HCT116 (cell line): Measurements from ENCODE around the gene SPATA17. TPM values are rescaled to one million over a fixed set of nuclear protein-coding genes. Genes with fewer than 3 reads are reported as not detected.

Experiments
- ATAC-seq: fragments of 200-7000 bp; cut with Tn5 transposase; 2 replicates; pipeline ENCODE4 v1.9.1; 2020; ENCODE audit warnings: mild to moderate bottlenecking, moderate library complexity
- BruUV-seq: library from RNA; stranded (reverse); fragments of 400-500 nt; replicated peaks from 2 replicates; lab custom pipeline; 2021; lab: Mats Ljungman, UMichigan
- CTCF ChIA-PET: fragments of 300-600 bp; sonication (Branson Sonifier 250); formaldehyde crosslinking; loops from one replicate; lab custom pipeline; 2021; ENCODE audit warnings: antibody characterized with exemption; lab: Charles Lee
- POLR2A ChIA-PET: fragments of 300-600, 350-600 bp; sonication (Branson Sonifier 250); formaldehyde crosslinking; loops from one replicate; lab custom pipeline; 2021; ENCODE audit warnings: antibody characterized with exemption; lab: Charles Lee
- RAD21 ChIA-PET, 2 experiments: fragments of 300-600 bp; sonication (Branson Sonifier 250); formaldehyde crosslinking; loops; one replicate each; lab custom pipeline; 2023; ENCODE audit warnings: low total read pairs in 2 of 2; ENCODE audit not compliant: uncharacterized antibody in 2 of 2, unreplicated experiment in 2 of 2, low non-redundant PET in 1 of 2; lab: Charles Lee
- DNase-seq: peaks from one replicate; pipeline ENCODE4 v3.0.0-alpha.2; 2010; ENCODE audit warnings: low read depth, low spot score
- H2AFZ ChIP-seq: fragments of 200-600 bp; shearing (Covaris generic), sonication (generic); 2 replicates; pipeline ENCODE4 v1.6.1; 2017; ENCODE audit warnings: low read depth, mixed run types, mixed read lengths, antibody characterized with exemption, low read length; ENCODE audit not compliant: poor library complexity, severe bottlenecking
- H3K27ac ChIP-seq: 2 replicates; pipeline ENCODE4 v1.5.1; 2012; ENCODE audit warnings: low read depth, low read length
- H3K27me3 ChIP-seq: fragments of 200-600 bp; sonication (generic); 2 replicates; pipeline ENCODE4 v1.6.1; 2016; ENCODE audit warnings: mixed run types, low read length, mixed read lengths; ENCODE audit not compliant: insufficient read depth
- H3K36me3 ChIP-seq, 2 experiments: fragments of 200-500 bp in 1 of 2; fragments of 200-600 bp in 1 of 2; sonication (Bioruptor generic) in 1 of 2; sonication (generic) in 1 of 2; 2 replicates each; pipeline versions ENCODE4 v1.5.1 to v1.6.1; 2014 to 2016; ENCODE audit warnings: low read length in 2 of 2, inconsistent platforms in 1 of 2, mixed read lengths in 1 of 2, mixed run types in 1 of 2; ENCODE audit not compliant: insufficient read depth in 2 of 2, control insufficient read depth in 1 of 2
- H3K4me1 ChIP-seq, 2 experiments: fragments of 200-600 bp in 1 of 2; sonication (generic) in 1 of 2; 2 replicates each; pipeline versions ENCODE4 v1.5.1 to v1.6.1; 2012 to 2017; ENCODE audit warnings: low read length in 2 of 2, inconsistent platforms in 1 of 2, mild to moderate bottlenecking in 1 of 2, mixed read lengths in 1 of 2, mixed run types in 1 of 2, moderate library complexity in 1 of 2; ENCODE audit not compliant: insufficient read depth in 2 of 2, control insufficient read depth in 1 of 2
- H3K4me2 ChIP-seq: fragments of 200-600 bp; sonication (generic); 2 replicates; pipeline ENCODE4 v1.6.1; 2017; ENCODE audit warnings: mixed run types, low read length, mixed read lengths
- H3K4me3 ChIP-seq, 2 experiments: fragments of 200-600 bp in 1 of 2; sonication (generic) in 1 of 2; replicated peaks in 1 of 2; 2 replicates each; pipeline ENCODE4 v1.5.1; 2011 to 2016; ENCODE audit warnings: low read length in 2 of 2, control low read depth in 1 of 2, low read depth in 1 of 2, mild to moderate bottlenecking in 1 of 2, mixed read lengths in 1 of 2, mixed run types in 1 of 2
- H3K79me2 ChIP-seq: fragments of 200-600 bp; sonication (generic); 2 replicates; pipeline ENCODE4 v1.6.1; 2017; ENCODE audit warnings: mild to moderate bottlenecking, mixed run types, low read length, moderate library complexity, mixed read lengths; ENCODE audit not compliant: insufficient read depth
- H3K9ac ChIP-seq: fragments of 200-600 bp; sonication (generic); 2 replicates; pipeline ENCODE4 v1.6.1; 2016; ENCODE audit warnings: low read length, mixed read lengths
- H3K9me2 ChIP-seq: fragments of 200-600 bp; sonication (generic), shearing (Covaris generic); 2 replicates; pipeline ENCODE4 v1.6.1; 2017; ENCODE audit warnings: mixed run types, mild to moderate bottlenecking, moderate library complexity; ENCODE audit not compliant: insufficient read depth
- H3K9me3 ChIP-seq, 2 experiments: fragments of 200-500 bp in 1 of 2; fragments of 200-600 bp in 1 of 2; sonication (Bioruptor generic) in 1 of 2; sonication (generic) in 1 of 2; 2 replicates each; pipeline ENCODE4 v1.6.1; 2014 to 2017; ENCODE audit warnings: low read length in 2 of 2, mixed read lengths in 2 of 2, inconsistent platforms in 1 of 2, low read depth in 1 of 2, mild to moderate bottlenecking in 1 of 2, mixed run types in 1 of 2, moderate library complexity in 1 of 2; ENCODE audit not compliant: control insufficient read depth in 1 of 2, insufficient read depth in 1 of 2
- H4K20me1 ChIP-seq: fragments of 200-600 bp; sonication (generic), shearing (Covaris generic); 2 replicates; pipeline ENCODE4 v1.6.1; 2017; ENCODE audit warnings: mixed run types, mild to moderate bottlenecking, moderate library complexity; ENCODE audit not compliant: insufficient read depth
- ATF3 ChIP-seq: IDR thresholded peaks from 2 replicates; pipeline ENCODE4 v1.6.1; 2012
- CBX3 ChIP-seq: IDR thresholded peaks from 2 replicates; pipeline ENCODE4 v1.6.1; 2012; ENCODE audit warnings: low read depth
- CEBPB ChIP-seq: IDR thresholded peaks from 2 replicates; pipeline ENCODE4 v1.6.1; 2012; ENCODE audit warnings: low read depth
- EGR1 ChIP-seq: IDR thresholded peaks from 2 replicates; pipeline ENCODE4 v1.6.1; 2012; ENCODE audit warnings: low read depth
- ELF1 ChIP-seq: IDR thresholded peaks from 2 replicates; pipeline ENCODE4 v1.6.1; 2012; ENCODE audit warnings: low read depth, borderline replicate concordance
- EZH2 ChIP-seq: fragments of 200-600 bp; sonication (generic); IDR thresholded peaks from 2 replicates; pipeline ENCODE4 v1.6.1; 2017; ENCODE audit warnings: antibody characterized with exemption, mixed run types
- FOSL1 ChIP-seq: IDR thresholded peaks from 2 replicates; pipeline ENCODE4 v1.6.1; 2012; ENCODE audit warnings: low read depth
- MAX ChIP-seq: IDR thresholded peaks from 2 replicates; pipeline ENCODE4 v1.6.1; 2012
- POLR2AphosphoS5 ChIP-seq: IDR thresholded peaks from 2 replicates; pipeline ENCODE4 v1.6.1; 2011; ENCODE audit warnings: mild to moderate bottlenecking, low read depth, low read length, moderate library complexity
- RAD21 ChIP-seq: IDR thresholded peaks from 2 replicates; pipeline ENCODE4 v1.6.1; 2012; ENCODE audit warnings: low read depth, mild to moderate bottlenecking
- SIN3A ChIP-seq: IDR thresholded peaks from 2 replicates; pipeline ENCODE4 v1.6.1; 2012; ENCODE audit warnings: low read depth
- SP1 ChIP-seq: IDR thresholded peaks from 2 replicates; pipeline ENCODE4 v1.6.1; 2012; ENCODE audit warnings: low read depth
- TCF7L2 ChIP-seq: IDR thresholded peaks from 2 replicates; pipeline ENCODE4 v1.7.0; 2011; ENCODE audit warnings: borderline replicate concordance, inconsistent platforms; ENCODE audit not compliant: insufficient read depth, insufficient read length; ENCODE audit errors: extremely low read depth
- YY1 ChIP-seq: IDR thresholded peaks from 2 replicates; pipeline ENCODE4 v1.6.1; 2011; ENCODE audit warnings: low read length, low read depth, moderate library complexity, mild to moderate bottlenecking; ENCODE audit not compliant: insufficient replicate concordance; ENCODE audit errors: extremely low read depth
- ZBTB33 ChIP-seq: IDR thresholded peaks from 2 replicates; pipeline ENCODE4 v1.6.1; 2011; ENCODE audit warnings: mild to moderate bottlenecking, low read length, moderate library complexity; ENCODE audit not compliant: insufficient replicate concordance; ENCODE audit errors: extremely low read depth
- ZFX ChIP-seq: fragments of 450-650 bp; IDR thresholded peaks from 2 replicates; pipeline ENCODE4 v1.6.1; 2017
- ZNF274 ChIP-seq: fragments of 200-500 bp; sonication (Bioruptor generic); IDR thresholded peaks from 2 replicates; pipeline ENCODE4 v1.6.1; 2014; ENCODE audit warnings: mild to moderate bottlenecking, low read depth, low read length, inconsistent platforms
- intact Hi-C: fragments of 100-400 bp; cut with micrococcal nuclease; formaldehyde crosslinking; loops from 2 replicates; pipeline ENCODE4 v1.10.0; 2022
- total RNA-seq: library from RNA; stranded (reverse); gene quantifications from one replicate; pipeline ENCODE4 v1.2.1, GENCODE V29; 2021; ENCODE audit not compliant: unreplicated experiment

The SPATA17 gene
- total RNA-seq, 1 experiment from 2014 or later: 2.5 TPM

- H3K9me3 ChIP-seq: no peaks in the 10 kb centered on the region
- H3K27me3 ChIP-seq: no peaks in the 10 kb centered on the region
- H3K9me2 ChIP-seq: no peaks in the 10 kb centered on the region
- no peak overlapping the region for H3K4me3 ChIP-seq
- intact Hi-C loops: no loop called here
- no peak for TF ChIP-seq YY1
- TF ChIP-seq POLR2AphosphoS5: no peak
- no peak for TF ChIP-seq ATF3
- no peak for TF ChIP-seq SIN3A
- no peak for TF ChIP-seq ELF1
- no peak overlapping the region for H3K9ac ChIP-seq
- DNase-seq: no peak
- BruUV-seq: no TSS peak
- H3K4me1 ChIP-seq: no peaks in the 10 kb centered on the region
- ATAC-seq: no peak
- no peaks in the 10 kb centered on the region for H4K20me1 ChIP-seq
- no peak overlapping the region for H3K27ac ChIP-seq
- POLR2A ChIA-PET: no interaction called here
- H3K79me2 ChIP-seq: no peaks in the 10 kb centered on the region
- H2AFZ ChIP-seq: no peak overlapping the region
- no peaks in the 10 kb centered on the region for H3K36me3 ChIP-seq
- no peak overlapping the region for H3K4me2 ChIP-seq
- RAD21 ChIA-PET: no interaction called here
- CTCF ChIA-PET: no interaction called here
These were observed 236.4 kb downstream of the SPATA17 start for GRCh38 chr1:217867446-217867995.

- Histone ChIP-seq H2AFZ (no peak overlapping the region), H3K79me2 (no peaks in the 10 kb centered on the region), H3K4me3 (no peak overlapping the region), H3K9ac (no peak overlapping the region), H4K20me1 (no peaks in the 10 kb centered on the region), H3K4me1 (no peaks in the 10 kb centered on the region), H3K9me2 (no peaks in the 10 kb centered on the region), H3K4me2 (no peak overlapping the region), H3K27ac (no peak overlapping the region), H3K27me3 (no peaks in the 10 kb centered on the region), H3K9me3 (no peaks in the 10 kb centered on the region), H3K36me3 (no peaks in the 10 kb centered on the region)
- DNase-seq: no peak
- no TSS peak for BruUV-seq
- ChIA-PET CTCF (no interaction called here), RAD21 (no interaction called here), POLR2A (no interaction called here)
- intact Hi-C loops: no loop called here
- ATAC-seq: no peak
- TF ChIP-seq CEBPB (no peak), ATF3 (no peak), FOSL1 (no peak), TCF7L2 (no peak), SIN3A (no peak), MAX (no peak), ZBTB33 (no peak), EGR1 (no peak), SP1 (no peak), EZH2 (no peak), YY1 (no peak), ZNF274 (no peak), CBX3 (no peak), POLR2AphosphoS5 (no peak), RAD21 (no peak), ZFX (no peak)
These were observed 240.8 kb downstream of the SPATA17 start for GRCh38 chr1:217871955-217872354.
